HCT116 (cell line): ENCODE data around the gene ANKRD10. TPM values are rescaled to one million over a fixed set of nuclear protein-coding genes. Genes with fewer than 3 reads are reported as not detected.

Source experiments
- ATAC-seq: fragments of 200-7000 bp; cut with Tn5 transposase; 2 replicates; pipeline ENCODE4 v1.9.1; 2020; ENCODE audit warnings: mild to moderate bottlenecking, moderate library complexity
- BruUV-seq: library from RNA; stranded (reverse); fragments of 400-500 nt; replicated peaks from 2 replicates; lab custom pipeline; 2021; lab: Mats Ljungman, UMichigan
- CTCF ChIA-PET: fragments of 300-600 bp; sonication (Branson Sonifier 250); formaldehyde crosslinking; loops from one replicate; lab custom pipeline; 2021; ENCODE audit warnings: antibody characterized with exemption; lab: Charles Lee
- POLR2A ChIA-PET: fragments of 300-600, 350-600 bp; sonication (Branson Sonifier 250); formaldehyde crosslinking; loops from one replicate; lab custom pipeline; 2021; ENCODE audit warnings: antibody characterized with exemption; lab: Charles Lee
- RAD21 ChIA-PET, 2 experiments: fragments of 300-600 bp; sonication (Branson Sonifier 250); formaldehyde crosslinking; loops; one replicate each; lab custom pipeline; 2023; ENCODE audit warnings: low total read pairs in 2 of 2; ENCODE audit not compliant: uncharacterized antibody in 2 of 2, unreplicated experiment in 2 of 2, low non-redundant PET in 1 of 2; lab: Charles Lee
- DNase-seq: peaks from one replicate; pipeline ENCODE4 v3.0.0-alpha.2; 2010; ENCODE audit warnings: low read depth, low spot score
- H2AFZ ChIP-seq: fragments of 200-600 bp; shearing (Covaris generic), sonication (generic); 2 replicates; pipeline ENCODE4 v1.6.1; 2017; ENCODE audit warnings: low read depth, mixed run types, mixed read lengths, antibody characterized with exemption, low read length; ENCODE audit not compliant: poor library complexity, severe bottlenecking
- H3K27ac ChIP-seq: 2 replicates; pipeline ENCODE4 v1.5.1; 2012; ENCODE audit warnings: low read depth, low read length
- H3K27me3 ChIP-seq: fragments of 200-600 bp; sonication (generic); 2 replicates; pipeline ENCODE4 v1.6.1; 2016; ENCODE audit warnings: mixed run types, low read length, mixed read lengths; ENCODE audit not compliant: insufficient read depth
- H3K36me3 ChIP-seq, 2 experiments: fragments of 200-500 bp in 1 of 2; fragments of 200-600 bp in 1 of 2; sonication (Bioruptor generic) in 1 of 2; sonication (generic) in 1 of 2; 2 replicates each; pipeline versions ENCODE4 v1.5.1 to v1.6.1; 2014 to 2016; ENCODE audit warnings: low read length in 2 of 2, inconsistent platforms in 1 of 2, mixed read lengths in 1 of 2, mixed run types in 1 of 2; ENCODE audit not compliant: insufficient read depth in 2 of 2, control insufficient read depth in 1 of 2
- H3K4me1 ChIP-seq, 2 experiments: fragments of 200-600 bp in 1 of 2; sonication (generic) in 1 of 2; 2 replicates each; pipeline versions ENCODE4 v1.5.1 to v1.6.1; 2012 to 2017; ENCODE audit warnings: low read length in 2 of 2, inconsistent platforms in 1 of 2, mild to moderate bottlenecking in 1 of 2, mixed read lengths in 1 of 2, mixed run types in 1 of 2, moderate library complexity in 1 of 2; ENCODE audit not compliant: insufficient read depth in 2 of 2, control insufficient read depth in 1 of 2
- H3K4me2 ChIP-seq: fragments of 200-600 bp; sonication (generic); 2 replicates; pipeline ENCODE4 v1.6.1; 2017; ENCODE audit warnings: mixed run types, low read length, mixed read lengths
- H3K4me3 ChIP-seq, 2 experiments: fragments of 200-600 bp in 1 of 2; sonication (generic) in 1 of 2; replicated peaks in 1 of 2; 2 replicates each; pipeline ENCODE4 v1.5.1; 2011 to 2016; ENCODE audit warnings: low read length in 2 of 2, control low read depth in 1 of 2, low read depth in 1 of 2, mild to moderate bottlenecking in 1 of 2, mixed read lengths in 1 of 2, mixed run types in 1 of 2
- H3K79me2 ChIP-seq: fragments of 200-600 bp; sonication (generic); 2 replicates; pipeline ENCODE4 v1.6.1; 2017; ENCODE audit warnings: mild to moderate bottlenecking, mixed run types, low read length, moderate library complexity, mixed read lengths; ENCODE audit not compliant: insufficient read depth
- H3K9ac ChIP-seq: fragments of 200-600 bp; sonication (generic); 2 replicates; pipeline ENCODE4 v1.6.1; 2016; ENCODE audit warnings: low read length, mixed read lengths
- H3K9me2 ChIP-seq: fragments of 200-600 bp; sonication (generic), shearing (Covaris generic); 2 replicates; pipeline ENCODE4 v1.6.1; 2017; ENCODE audit warnings: mixed run types, mild to moderate bottlenecking, moderate library complexity; ENCODE audit not compliant: insufficient read depth
- H3K9me3 ChIP-seq, 2 experiments: fragments of 200-500 bp in 1 of 2; fragments of 200-600 bp in 1 of 2; sonication (Bioruptor generic) in 1 of 2; sonication (generic) in 1 of 2; 2 replicates each; pipeline ENCODE4 v1.6.1; 2014 to 2017; ENCODE audit warnings: low read length in 2 of 2, mixed read lengths in 2 of 2, inconsistent platforms in 1 of 2, low read depth in 1 of 2, mild to moderate bottlenecking in 1 of 2, mixed run types in 1 of 2, moderate library complexity in 1 of 2; ENCODE audit not compliant: control insufficient read depth in 1 of 2, insufficient read depth in 1 of 2
- H4K20me1 ChIP-seq: fragments of 200-600 bp; sonication (generic), shearing (Covaris generic); 2 replicates; pipeline ENCODE4 v1.6.1; 2017; ENCODE audit warnings: mixed run types, mild to moderate bottlenecking, moderate library complexity; ENCODE audit not compliant: insufficient read depth
- CBX3 ChIP-seq: IDR thresholded peaks from 2 replicates; pipeline ENCODE4 v1.6.1; 2012; ENCODE audit warnings: low read depth
- EZH2phosphoT487 ChIP-seq: fragments of 200-600 bp; IDR thresholded peaks from 2 replicates; pipeline ENCODE4 v1.6.1; 2018; ENCODE audit warnings: antibody characterized with exemption, borderline replicate concordance
- POLR2A ChIP-seq: IDR thresholded peaks from 2 replicates; pipeline ENCODE4 v1.7.0; 2011; ENCODE audit warnings: borderline replicate concordance; ENCODE audit not compliant: insufficient read depth, insufficient read length; ENCODE audit errors: extremely low read depth
- ZBTB33 ChIP-seq: IDR thresholded peaks from 2 replicates; pipeline ENCODE4 v1.6.1; 2011; ENCODE audit warnings: mild to moderate bottlenecking, low read length, moderate library complexity; ENCODE audit not compliant: insufficient replicate concordance; ENCODE audit errors: extremely low read depth
- ZFX ChIP-seq: fragments of 450-650 bp; IDR thresholded peaks from 2 replicates; pipeline ENCODE4 v1.6.1; 2017
- intact Hi-C: fragments of 100-400 bp; cut with micrococcal nuclease; formaldehyde crosslinking; loops from 2 replicates; pipeline ENCODE4 v1.10.0; 2022
- total RNA-seq: library from RNA; stranded (reverse); gene quantifications from one replicate; pipeline ENCODE4 v1.2.1, GENCODE V29; 2021; ENCODE audit not compliant: unreplicated experiment

Gene ANKRD10
- total RNA-seq, 1 experiment from 2014 or later = 173 TPM

GRCh38 chr13:110828705-110829104, 86.2 kb downstream of the ANKRD10 start:
- BruUV-seq = no TSS peak
- intact Hi-C loops = no loop called here
- H3K36me3 ChIP-seq = no peaks in the 10 kb centered on the region
- H4K20me1 ChIP-seq = no peaks in the 10 kb centered on the region
- no peaks in the 10 kb centered on the region for H3K27me3 ChIP-seq
- H3K9me3 ChIP-seq = no peaks in the 10 kb centered on the region
- H3K4me1 ChIP-seq = no peaks in the 10 kb centered on the region
- DNase-seq = no peak
- H3K27ac ChIP-seq = no peak overlapping the region
- CTCF ChIA-PET = no interaction called here
- no peaks in the 10 kb centered on the region for H3K9me2 ChIP-seq
- POLR2A ChIA-PET = no interaction called here
- no peak overlapping the region for H3K9ac ChIP-seq
- TF ChIP-seq POLR2A (no peak), EZH2phosphoT487 (no peak), CBX3 (no peak), ZBTB33 (no peak), ZFX (no peak)
- TF ChIP-seq, all 23 proteins: peak for 0
- Histone ChIP-seq H3K4me3 (no peak overlapping the region), H3K4me2 (no peak overlapping the region), H3K79me2 (no peaks in the 10 kb centered on the region), H2AFZ (no peak overlapping the region)
- ATAC-seq = no peak
- RAD21 ChIA-PET = no interaction called here

Other genes with a start within 250 kb of the ANKRD10 start
- 52.9 TPM for gene CARS2, start 209.0 kb downstream of the ANKRD10 start, total RNA-seq
- 27.0 TPM for gene ING1, start 201.4 kb downstream of the ANKRD10 start, total RNA-seq
- gene ARHGEF7, start 200.2 kb upstream of the ANKRD10 start, total RNA-seq = 46.2 TPM